GM18868 (cell line): ENCODE results near the gene TMEM79.
"Not testable (repeated sequence)": the region's sequence is repeated elsewhere in the genome, so short reads cannot be mapped to it uniquely, and the experiment has no call there.

Source experiments
- ATAC-seq: cut with Tn5 transposase; IDR thresholded peaks from one replicate; pipeline ENCODE4 v1.9.1; 2021; ENCODE audit warnings: mild to moderate bottlenecking, moderate library complexity; ENCODE audit not compliant: unreplicated experiment

The TMEM79 gene

DNA sequence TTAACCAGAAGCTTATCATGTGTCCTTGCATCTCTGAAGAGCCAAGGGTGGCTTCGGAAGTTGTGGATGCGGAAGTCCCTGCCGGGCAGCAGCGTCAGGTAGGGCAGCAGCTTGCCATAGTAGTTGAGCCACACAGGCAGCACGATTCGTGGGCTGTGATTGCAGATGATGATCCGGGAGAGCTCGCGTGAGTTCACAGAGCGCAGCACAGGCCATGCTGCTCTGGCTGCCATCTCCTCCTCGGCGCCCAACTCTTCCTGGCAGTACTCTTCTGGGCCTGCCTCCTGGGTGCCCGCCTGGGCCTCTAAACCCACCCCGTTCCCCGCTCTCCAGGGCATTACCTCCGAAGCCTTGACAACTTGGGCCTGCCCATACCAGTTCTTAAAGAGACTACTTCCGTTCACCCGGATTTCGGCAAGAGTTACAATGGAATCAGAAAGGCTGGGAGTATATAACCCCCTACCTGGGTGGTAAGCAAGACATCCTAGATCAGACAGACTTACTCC lies 14.8 kb downstream of the TMEM79 start, which contains the start of gene VHLL:
VHLL (minus strand) TSS at position 456 of the 506 bp plus-strand sequence; CDS start at position 338, 118 bp downstream.
- no peak for ATAC-seq

DNA sequence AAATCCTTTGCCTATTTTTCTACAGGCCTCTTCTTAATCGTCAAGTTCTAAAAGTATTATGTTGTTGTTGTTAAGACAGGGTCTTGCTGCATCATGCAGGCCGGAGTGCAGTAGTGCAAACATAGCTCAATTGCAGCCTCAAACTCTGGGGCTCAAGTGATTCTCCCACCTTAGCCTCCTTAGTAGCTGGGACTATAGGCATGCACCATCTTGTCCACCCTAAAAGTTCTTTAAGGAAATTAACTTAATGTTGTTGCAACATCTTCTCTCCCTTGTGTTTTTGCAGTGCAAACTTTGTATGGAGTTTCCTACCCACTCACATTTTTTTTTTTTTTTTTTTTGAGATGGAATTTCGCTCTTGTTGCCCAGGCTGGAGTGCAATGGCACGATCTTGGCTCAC lies 19.1 kb downstream of the TMEM79 start:
- no peak for ATAC-seq

DNA sequence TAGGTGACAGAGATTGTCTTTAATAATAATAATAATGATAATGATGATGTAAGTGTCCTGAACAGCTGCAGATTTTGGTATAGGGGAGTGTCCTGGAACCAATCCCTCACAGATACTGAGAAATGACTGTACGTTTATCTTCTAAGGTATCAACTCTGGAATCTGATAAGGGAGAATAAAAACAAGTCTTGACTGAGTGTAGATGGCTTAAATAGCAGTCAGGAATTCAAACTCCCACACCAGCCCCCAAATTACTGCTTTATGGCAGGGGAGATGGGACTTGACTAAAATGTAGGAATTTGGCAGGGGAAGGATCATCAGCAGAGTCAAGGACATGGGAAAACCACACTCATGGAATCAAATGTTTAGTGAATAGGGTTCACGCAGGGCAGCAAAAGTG lies 21.1 kb downstream of the TMEM79 start:
- ATAC-seq = no peak

DNA sequence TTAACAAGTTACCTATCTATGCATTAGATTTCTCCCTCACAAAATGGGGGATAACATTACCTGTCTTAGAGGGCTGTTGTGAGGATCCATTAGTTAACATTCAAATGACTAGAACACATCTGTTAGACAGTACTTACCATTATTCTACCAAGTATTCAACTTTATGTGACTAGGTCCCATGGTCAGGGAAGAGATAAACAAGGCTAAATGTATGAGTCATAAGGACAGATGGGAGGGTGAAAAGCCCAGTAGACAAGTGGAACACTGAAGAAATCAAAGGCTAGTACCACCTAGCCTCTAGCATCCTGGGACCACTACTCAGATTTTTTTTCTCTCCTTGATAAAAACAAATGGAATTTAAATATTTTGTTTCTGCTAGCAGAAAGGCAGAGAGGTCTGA lies 24.0 kb downstream of the TMEM79 start:
- ATAC-seq = no peak

DNA sequence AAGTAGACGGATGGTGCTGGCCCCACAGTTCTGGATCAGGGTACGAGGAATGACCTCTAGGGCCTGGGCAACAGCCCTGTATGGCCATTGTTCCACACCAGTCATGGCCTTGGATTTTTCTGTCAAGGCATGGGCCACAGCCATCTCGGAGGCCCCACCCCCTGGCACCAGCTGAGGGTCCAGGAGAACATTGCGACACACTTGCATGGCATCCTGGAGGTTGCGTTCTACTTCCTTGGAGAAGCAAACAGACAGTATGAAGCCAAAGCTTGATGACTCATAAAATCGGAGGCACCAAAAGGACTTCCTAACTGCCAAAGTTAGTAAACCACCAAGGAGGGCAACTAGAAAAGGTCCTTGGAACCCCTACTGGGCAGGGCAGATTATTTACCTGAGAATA lies 26.8 kb downstream of the TMEM79 start:
- ATAC-seq = no peak

DNA sequence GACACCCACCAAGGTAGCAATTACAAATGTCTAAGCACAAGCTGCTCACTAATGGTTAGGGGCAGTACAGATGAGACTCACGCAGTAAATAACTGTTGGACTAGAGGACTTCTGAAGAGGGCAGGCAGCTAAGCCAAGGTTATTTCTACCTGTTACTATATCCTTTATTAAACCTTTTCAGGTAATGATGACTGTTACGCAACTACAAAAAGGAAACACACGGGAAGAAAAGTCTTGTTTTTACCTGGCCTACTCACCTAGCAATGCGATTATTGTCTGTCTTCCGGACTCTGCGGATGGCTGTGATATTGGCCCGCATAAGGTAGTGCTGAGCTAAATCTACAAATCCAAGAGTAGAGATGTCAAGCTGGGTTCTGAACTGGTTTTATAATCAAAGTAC lies 32.8 kb downstream of the TMEM79 start:
- ATAC-seq = no peak

DNA sequence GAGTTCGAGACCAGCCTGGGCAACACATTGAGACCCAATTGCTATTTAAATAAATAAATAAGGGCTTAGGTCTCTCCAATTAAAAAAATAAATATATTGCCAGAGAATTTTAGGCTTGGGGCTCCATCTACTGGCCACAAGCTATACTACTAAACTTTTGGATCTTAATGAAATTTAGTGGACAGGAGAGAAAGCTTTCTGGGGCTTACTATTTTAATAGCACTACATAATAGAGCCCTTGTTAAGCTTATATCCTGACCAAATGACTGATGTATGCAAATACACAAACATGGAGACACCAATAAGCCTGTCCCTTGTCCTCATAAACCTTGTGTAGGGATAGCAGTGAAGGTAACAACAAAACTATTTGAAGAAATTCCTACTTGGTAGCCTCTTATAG lies 35.5 kb downstream of the TMEM79 start:
- ATAC-seq = no peak

DNA sequence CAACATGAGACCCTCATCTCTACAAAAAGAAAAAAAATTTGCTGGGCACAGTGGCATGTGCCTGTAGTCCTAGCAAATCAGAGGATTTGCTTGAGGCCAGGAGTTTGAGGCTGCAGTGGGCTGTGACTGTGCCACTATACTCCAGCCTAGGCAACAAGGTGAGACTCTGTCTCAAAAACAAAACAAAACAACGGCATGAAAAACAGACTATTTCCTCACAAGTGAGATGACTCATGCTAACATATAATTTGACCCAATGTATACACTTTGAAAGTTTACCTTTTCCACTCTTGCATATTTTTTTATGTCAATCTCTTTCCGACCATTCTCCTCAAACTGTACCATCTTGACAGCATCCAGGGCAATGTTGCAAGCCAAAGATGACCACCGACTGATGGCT lies 36.4 kb downstream of the TMEM79 start:
- no peak for ATAC-seq

DNA sequence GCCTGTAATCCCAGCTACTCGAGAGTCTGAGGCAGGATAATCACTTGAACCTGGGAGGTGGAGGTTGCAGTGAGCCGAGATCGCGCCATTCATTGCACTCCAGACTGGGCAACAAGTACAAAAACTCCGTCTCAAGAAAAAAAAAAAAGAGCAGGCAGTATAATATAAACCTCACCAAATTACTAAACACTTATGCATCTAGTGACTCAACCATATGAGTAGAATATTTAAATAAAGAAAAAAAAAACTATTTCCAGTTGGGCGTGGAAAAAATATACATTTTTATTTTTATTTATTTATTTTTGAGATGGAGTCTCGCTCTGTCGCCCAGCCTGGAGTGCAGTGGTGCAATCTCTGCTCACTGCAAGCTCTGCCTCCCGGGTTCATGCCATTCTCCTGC lies 39.1 kb downstream of the TMEM79 start:
- not testable (repeated sequence) for ATAC-seq

DNA sequence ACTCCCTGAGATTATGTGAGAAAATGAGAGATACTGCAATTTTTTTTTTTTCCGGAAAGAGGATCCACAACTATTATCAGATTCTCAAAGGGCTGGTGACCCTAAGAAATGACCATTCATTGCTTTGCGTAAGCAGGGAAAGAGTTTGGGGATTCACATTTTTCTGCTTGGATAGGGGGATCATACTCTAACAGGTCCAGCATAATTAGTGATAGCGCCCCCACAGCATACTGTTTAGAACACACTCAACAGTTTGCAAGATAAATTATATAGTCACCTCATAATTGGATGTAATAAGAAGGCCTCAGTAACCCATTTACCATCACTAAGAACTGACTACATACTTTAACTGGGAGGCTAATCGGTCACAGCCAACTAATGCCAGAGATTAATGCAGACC lies 52.1 kb downstream of the TMEM79 start:
- ATAC-seq = no peak

DNA sequence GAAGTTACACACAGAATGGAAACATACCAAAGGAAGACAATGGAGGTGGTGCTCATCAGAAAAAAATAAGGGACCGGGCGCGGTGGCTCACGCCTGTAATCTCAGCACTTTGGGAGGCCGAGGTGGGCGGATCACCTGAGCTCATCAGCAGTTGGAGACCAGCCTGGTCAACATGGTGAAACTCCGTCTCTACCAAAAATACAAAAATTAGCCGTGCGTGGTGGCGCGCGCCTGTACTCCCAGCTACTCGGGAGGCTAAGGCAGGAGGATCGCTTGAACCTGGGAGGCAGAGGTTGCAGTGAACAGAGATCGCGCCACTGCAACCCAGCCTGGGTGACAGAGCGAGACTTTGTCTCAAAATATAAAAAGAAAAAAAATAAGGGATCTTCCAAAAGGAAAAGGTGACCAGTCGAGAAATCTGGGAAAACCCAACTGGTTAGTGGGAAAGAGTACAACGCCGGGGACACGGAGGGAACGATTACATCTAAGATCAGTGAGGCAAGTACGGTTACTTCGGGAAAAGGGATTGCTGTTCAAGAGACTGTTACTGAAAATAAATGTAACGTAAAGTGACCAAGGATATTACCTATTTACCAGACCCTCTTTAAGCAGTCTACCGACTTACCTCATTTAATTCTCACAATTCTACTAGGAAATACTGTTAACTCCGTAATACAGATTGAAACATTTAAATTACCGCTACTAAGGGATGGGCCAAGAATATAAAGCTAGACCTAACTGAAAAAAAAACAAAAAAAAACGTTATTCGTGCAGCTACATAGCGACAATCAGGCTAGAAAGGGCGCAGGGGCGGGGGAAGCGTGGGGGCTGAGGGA lies 53.1 kb downstream of the TMEM79 start:
- ATAC-seq = no peak

DNA sequence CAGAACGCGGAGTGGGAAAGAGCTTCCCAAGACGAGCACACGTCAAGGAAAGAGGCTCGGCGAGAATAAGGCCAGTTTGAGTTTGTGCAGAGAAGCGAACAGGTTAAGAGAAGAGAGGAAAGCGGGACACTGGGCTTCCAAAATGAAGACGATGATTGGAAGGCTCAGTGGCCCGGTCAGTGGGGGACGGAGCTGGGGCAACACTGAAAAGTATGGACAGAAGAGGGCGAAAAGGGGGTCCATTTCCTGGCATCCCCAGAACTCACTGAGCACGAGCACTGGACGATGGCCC lies 53.7 kb downstream of the TMEM79 start:
- no peak for ATAC-seq

DNA sequence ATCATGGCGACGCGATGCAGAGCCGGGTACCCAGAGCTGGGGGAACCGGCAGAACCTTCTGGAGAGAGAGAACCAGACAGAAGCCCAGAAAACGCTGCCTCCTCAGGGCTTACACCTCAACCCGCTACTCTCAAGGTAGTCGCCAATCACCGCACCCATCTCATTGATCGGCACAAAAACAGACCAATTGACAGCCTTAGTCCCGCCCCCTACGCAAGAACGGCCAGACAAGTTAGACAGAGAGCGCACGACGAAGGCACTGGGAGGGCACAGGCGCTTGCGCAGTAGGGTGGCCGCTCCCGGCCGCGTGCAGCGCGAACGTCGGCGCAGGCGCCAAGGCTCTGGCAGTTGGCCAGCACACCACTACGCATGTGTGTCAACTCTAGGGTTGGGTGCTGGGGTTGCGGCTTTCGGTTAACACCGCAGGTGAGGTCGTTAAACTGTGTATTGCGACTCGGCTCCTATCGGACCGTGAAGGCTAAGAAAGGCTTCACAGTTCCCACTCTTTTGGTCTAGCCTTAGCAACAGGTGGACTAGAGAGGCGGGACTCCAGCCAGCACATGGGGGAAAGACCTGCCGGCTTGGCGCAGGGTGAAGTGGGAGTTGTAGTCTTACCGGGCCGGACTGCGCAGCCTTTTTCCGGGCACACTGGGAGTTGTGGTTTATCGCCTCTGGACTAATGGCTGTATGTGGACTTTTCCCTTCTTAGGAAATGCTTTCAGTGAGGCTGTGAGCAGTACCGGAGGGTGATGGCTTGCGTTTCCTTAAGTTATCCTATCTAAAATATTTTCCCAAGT lies 54.3 kb downstream of the TMEM79 start, which contains the start of the genes CCT3 and TSACC:
CCT3 (minus strand) TSS at position 113 of the 797 bp plus-strand sequence; CDS start at position 5, 108 bp downstream.
TSACC (plus strand) TSS at position 347 of the 797 bp plus-strand sequence. CDS start 1,232 bp downstream, outside the sequence.
- peak; percentile 86 for ATAC-seq
